H1 (cell line): ENCODE measurements around the gene TNS1. TPM values are rescaled to one million over a fixed set of nuclear protein-coding genes. Genes with fewer than 3 reads are reported as not detected.

Experiments used
- CTCF ChIA-PET: fragments of 300-600 bp; sonication (Branson Sonifier 250); formaldehyde crosslinking; loops from one replicate; lab custom pipeline; 2021; ENCODE audit not compliant: partially characterized antibody; lab: Charles Lee
- POLR2A ChIA-PET: fragments of 300-600 bp; sonication (Branson Sonifier 250); formaldehyde crosslinking; loops from one replicate; lab custom pipeline; 2021; ENCODE audit warnings: inconsistent platforms; ENCODE audit not compliant: partially characterized antibody; lab: Charles Lee
- DNase-seq, 2 experiments: peaks; one replicate each; pipeline versions ENCODE4 v3.0.0 to v3.0.0-alpha.2; 2010 to 2022; ENCODE audit warnings: low spot score in 2 of 2, low read depth in 1 of 2, mixed read lengths in 1 of 2
- FAIRE-seq: peaks from 2 replicates; lab custom pipeline; 2011; peaks lifted over from hg19 to GRCh38; lab: Jason Lieb, UNC
- H2AFZ ChIP-seq: 2 replicates; pipeline ENCODE4 v1.8.1; 2012; ENCODE audit warnings: low read length, inconsistent platforms
- H2AK5ac ChIP-seq: 2 replicates; pipeline ENCODE4 v1.6.1; 2013; ENCODE audit warnings: low read depth, low read length
- H2BK120ac ChIP-seq: replicated peaks from 2 replicates; pipeline ENCODE3; 2013; ENCODE audit warnings: low read depth, low read length, inconsistent platforms
- H2BK12ac ChIP-seq: 2 replicates; pipeline ENCODE4 v1.6.1; 2013; ENCODE audit warnings: low read depth, low read length
- H2BK15ac ChIP-seq: 2 replicates; pipeline ENCODE4 v1.6.1; 2013; ENCODE audit warnings: low read length
- H2BK20ac ChIP-seq: 2 replicates; pipeline ENCODE4 v1.6.1; 2013; ENCODE audit warnings: low read length
- H2BK5ac ChIP-seq: 2 replicates; pipeline ENCODE4 v1.6.1; 2013; ENCODE audit warnings: low read depth, low read length
- H3K14ac ChIP-seq: 2 replicates; pipeline ENCODE4 v1.6.1; 2013; ENCODE audit warnings: inconsistent platforms; ENCODE audit not compliant: insufficient read length
- H3K18ac ChIP-seq: 2 replicates; pipeline ENCODE4 v1.6.1; 2013; ENCODE audit warnings: low read length; ENCODE audit errors: extremely low read depth
- H3K23ac ChIP-seq: 2 replicates; pipeline ENCODE4 v1.6.1; 2013; ENCODE audit warnings: inconsistent platforms; ENCODE audit not compliant: insufficient read length
- H3K23me2 ChIP-seq: 2 replicates; pipeline ENCODE4 v1.6.1; 2013; ENCODE audit warnings: low read depth, low read length
- H3K27ac ChIP-seq: 2 replicates; pipeline ENCODE4 v1.6.1; 2011; ENCODE audit warnings: low read depth, low read length, inconsistent platforms
- H3K27me3 ChIP-seq, 4 experiments: replicated peaks in 1 of 4; 1 replicate in 1 of 4; 2 replicates in 3 of 4; pipeline versions ENCODE4 v1.6.1 to v1.8.1; 2011 to 2013; ENCODE audit warnings: low read length in 3 of 4, mild to moderate bottlenecking in 3 of 4, inconsistent platforms in 2 of 4, mixed read lengths in 2 of 4, moderate library complexity in 1 of 4; ENCODE audit not compliant: control insufficient read depth in 3 of 4, insufficient read depth in 3 of 4; ENCODE audit errors: extremely low read depth in 1 of 4
- H3K36me3 ChIP-seq, 4 experiments: 2 replicates each; pipeline versions ENCODE4 v1.6.1 to v1.8.1; 2011 to 2013; ENCODE audit warnings: mild to moderate bottlenecking in 4 of 4, low read length in 3 of 4, moderate library complexity in 2 of 4, control low read depth in 1 of 4, inconsistent platforms in 1 of 4; ENCODE audit not compliant: insufficient read depth in 4 of 4, control insufficient read depth in 2 of 4
- H3K4ac ChIP-seq: replicated peaks from 2 replicates; pipeline ENCODE3; 2013; ENCODE audit warnings: low read length, low read depth, mixed read lengths, inconsistent platforms; ENCODE audit not compliant: insufficient read length
- H3K4me1 ChIP-seq, 4 experiments: replicated peaks in 1 of 4; 1 replicate in 1 of 4; 2 replicates in 3 of 4; pipeline versions ENCODE4 v1.6.1 to v1.8.1; 2011 to 2013; ENCODE audit warnings: low read length in 3 of 4, inconsistent platforms in 2 of 4, mixed read lengths in 1 of 4; ENCODE audit not compliant: insufficient read depth in 4 of 4, control insufficient read depth in 3 of 4
- H3K4me2 ChIP-seq, 2 experiments: 2 replicates each; pipeline versions ENCODE4 v1.6.1 to v1.8.1; 2011 to 2013; ENCODE audit warnings: low read depth in 2 of 2, low read length in 2 of 2, control low read depth in 1 of 2, inconsistent platforms in 1 of 2, mild to moderate bottlenecking in 1 of 2; ENCODE audit not compliant: insufficient read depth in 1 of 2
- H3K4me3 ChIP-seq, 4 experiments: fragments of 200-600, 300-600 bp in 1 of 4; sonication (generic), shearing (Covaris generic), sonication (Bioruptor Twin) in 1 of 4; 2 replicates each; pipeline versions ENCODE4 v1.5.1 to v1.8.1; 2011 to 2016; ENCODE audit warnings: low read length in 4 of 4, low read depth in 3 of 4, control low read depth in 2 of 4, inconsistent platforms in 2 of 4, mild to moderate bottlenecking in 2 of 4, mixed read lengths in 1 of 4, moderate library complexity in 1 of 4; ENCODE audit not compliant: insufficient read depth in 2 of 4; ENCODE audit errors: extremely low read depth in 1 of 4
- H3K56ac ChIP-seq: replicated peaks from 2 replicates; pipeline ENCODE3; 2013; ENCODE audit warnings: low read depth, mild to moderate bottlenecking, mixed read lengths, low read length, inconsistent platforms; ENCODE audit not compliant: insufficient read length
- H3K79me1 ChIP-seq: 2 replicates; pipeline ENCODE4 v1.6.1; 2013; ENCODE audit warnings: low read depth, low read length, control low read depth
- H3K79me2 ChIP-seq, 2 experiments: 2 replicates each; pipeline versions ENCODE4 v1.6.1 to v1.8.1; 2012 to 2013; ENCODE audit warnings: low read length in 2 of 2, mild to moderate bottlenecking in 2 of 2, inconsistent platforms in 1 of 2; ENCODE audit not compliant: insufficient read depth in 2 of 2, control insufficient read depth in 1 of 2
- H3K9ac ChIP-seq, 4 experiments: replicated peaks in 1 of 4; 1 replicate in 1 of 4; 2 replicates in 3 of 4; pipeline versions ENCODE4 v1.6.1 to v1.8.1; 2011 to 2013; ENCODE audit warnings: low read depth in 3 of 4, low read length in 3 of 4, control low read depth in 2 of 4, mild to moderate bottlenecking in 2 of 4, moderate library complexity in 2 of 4, inconsistent platforms in 1 of 4; ENCODE audit errors: extremely low read depth in 1 of 4
- H3K9me3 ChIP-seq, 2 experiments: 2 replicates each; pipeline versions ENCODE4 v1.6.1 to v1.8.1; 2012 to 2013; ENCODE audit warnings: mild to moderate bottlenecking in 2 of 2, moderate library complexity in 2 of 2, control low read depth in 1 of 2, inconsistent platforms in 1 of 2, low read depth in 1 of 2, low read length in 1 of 2, mixed read lengths in 1 of 2; ENCODE audit not compliant: insufficient read depth in 2 of 2
- H4K20me1 ChIP-seq, 2 experiments: replicated peaks in 1 of 2; 2 replicates each; pipeline versions ENCODE3 to v1.8.1; 2011 to 2013; ENCODE audit warnings: inconsistent platforms in 2 of 2, low read length in 2 of 2, mild to moderate bottlenecking in 1 of 2; ENCODE audit not compliant: insufficient read depth in 2 of 2, control insufficient read depth in 1 of 2
- H4K5ac ChIP-seq: 2 replicates; pipeline ENCODE4 v1.6.1; 2013; ENCODE audit warnings: low read length, low read depth, mixed read lengths, inconsistent platforms; ENCODE audit not compliant: insufficient read length
- H4K8ac ChIP-seq: 2 replicates; pipeline ENCODE4 v1.8.0; 2013; ENCODE audit warnings: mild to moderate bottlenecking, moderate library complexity, low read length, inconsistent platforms; ENCODE audit not compliant: insufficient read depth; ENCODE audit errors: extremely low read depth
- H4K91ac ChIP-seq: replicated peaks from 2 replicates; pipeline ENCODE3; 2013; ENCODE audit warnings: low read length, mixed read lengths, inconsistent platforms; ENCODE audit not compliant: insufficient read length
- BRCA1 ChIP-seq: IDR thresholded peaks from 2 replicates; pipeline ENCODE4 v1.6.1; 2012; ENCODE audit warnings: low read depth, low read length, improper control_type of control experiment
- CTBP2 ChIP-seq: IDR thresholded peaks from 2 replicates; pipeline ENCODE4 v1.7.0; 2011; ENCODE audit warnings: borderline replicate concordance, mild to moderate bottlenecking, moderate library complexity, mixed read lengths, low read length; ENCODE audit not compliant: insufficient read depth, insufficient read length
- GTF2F1 ChIP-seq: IDR thresholded peaks from 2 replicates; pipeline ENCODE4 v1.6.1; 2012; ENCODE audit warnings: low read depth, low read length, improper control_type of control experiment, borderline replicate concordance
- KDM5A ChIP-seq: fragments of 200-600 bp; IDR thresholded peaks from 2 replicates; pipeline ENCODE4 v1.7.1; 2012; ENCODE audit warnings: mild to moderate bottlenecking, low read length, inconsistent platforms, mixed read lengths
- PHF8 ChIP-seq: fragments of 200-600 bp; sonication (generic); conservative IDR thresholded peaks from 2 replicates; pipeline ENCODE4 v1.7.1; 2012; ENCODE audit warnings: low read depth, mild to moderate bottlenecking, inconsistent platforms, low read length, moderate library complexity
- SAP30 ChIP-seq: fragments of 300-600 bp; sonication (generic); IDR thresholded peaks from 2 replicates; pipeline ENCODE4 v1.7.1; 2012; ENCODE audit warnings: low read length, moderate library complexity, mild to moderate bottlenecking, inconsistent platforms; ENCODE audit not compliant: insufficient read depth, insufficient replicate concordance
- SIRT6 ChIP-seq: IDR thresholded peaks from one replicate; pipeline ENCODE4 v1.7.1; 2012; ENCODE audit warnings: low read length, inconsistent platforms
- SP4 ChIP-seq: IDR thresholded peaks from 2 replicates; pipeline ENCODE4 v1.6.1; 2012; ENCODE audit warnings: low read length, inconsistent platforms
- WGBS, 2 experiments: shearing (Covaris generic) in 1 of 2; methylation state at CpG; one replicate each; pipeline versions ENCODE4 v1.1.6 to v1.1.7; 2013 to 2015; ENCODE audit warnings: low lambda C conversion rate in 2 of 2, mixed read lengths in 2 of 2, inconsistent platforms in 1 of 2, low coverage in 1 of 2, missing lambda C conversion rate in 1 of 2; ENCODE audit not compliant: insufficient replicate concordance in 2 of 2, insufficient coverage in 1 of 2, insufficient read length in 1 of 2; ENCODE audit errors: extremely low coverage in 1 of 2, missing lambda C conversion rate in 1 of 2; 5-methylcytosine and 5-hydroxymethylcytosine counted together
- polyA plus RNA-seq, 7 experiments: library from polyadenylated mRNA; depleted of rRNA in 3 of 7; stranded (reverse) in 5 of 7; unstranded in 2 of 7; fragments of >200 nt in 5 of 7; fragments of 200-250 nt in 2 of 7; gene quantifications; 1 replicate in 5 of 7; 2 replicates in 1 of 7; 4 replicates in 1 of 7; pipeline versions ENCODE4 v1.2.1 to v1.2.3, GENCODE V29; 2011 to 2013; ENCODE audit warnings: missing spikeins in 2 of 7, mixed read lengths in 2 of 7
- total RNA-seq: library from RNA; stranded (reverse); fragmentation: NEBNext Ultra II Directional; extraction: Animal tissue kit (Norgen Biotek cat#: 25700); gene quantifications from 2 replicates; pipeline ENCODE4 v1.2.1, GENCODE V29; 2021
- TF ChIP-seq, protein P1 (sequence below): IDR thresholded peaks from 2 replicates; pipeline ENCODE4 v1.6.1; 2011; ENCODE audit warnings: low read length, improper control_type of control experiment
- TF ChIP-seq, protein P2 (sequence below): IDR thresholded peaks from 2 replicates; pipeline ENCODE4 v1.6.1; 2011; ENCODE audit warnings: low read depth, mild to moderate bottlenecking, low read length; ENCODE audit not compliant: insufficient read depth
- TF ChIP-seq, protein P3 (sequence below): IDR thresholded peaks from 2 replicates; pipeline ENCODE4 v1.6.1; 2012; ENCODE audit warnings: low read length, inconsistent platforms

TNS1 gene
- total and polyA plus RNA-seq, 2 of the 8 experiments (the other 6 are each of a cell fraction or from before 2014, with no cell fraction given), result 1.5 to 5.1 TPM

DNA sequence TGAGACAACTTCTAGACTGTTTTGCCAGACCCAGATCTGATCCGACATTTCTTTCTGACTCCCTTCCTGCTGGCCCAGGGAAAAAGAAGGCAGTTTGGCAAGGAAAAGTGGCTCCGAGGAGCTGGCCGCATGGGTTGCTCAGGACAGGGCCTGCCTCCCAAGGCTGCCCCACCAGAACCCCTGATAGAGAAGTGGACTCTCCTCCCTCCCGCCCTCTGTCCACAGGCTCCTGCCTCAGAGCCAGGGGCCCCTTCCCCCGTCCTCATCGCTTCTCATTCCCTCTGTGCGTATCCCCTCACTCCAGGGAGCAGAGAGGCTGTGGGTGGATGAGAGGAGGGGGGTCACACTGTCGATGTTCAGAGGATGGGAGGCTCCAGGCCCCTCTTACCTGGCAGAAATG, 110.2 kb downstream of the TNS1 start:
- Histone ChIP-seq H3K79me1 (no peaks in the 10 kb centered on the region), H2BK12ac (no peak overlapping the region), H3K27me3 (no peaks in the 10 kb centered on the region; a peak in 1 of 7 replicates), H3K36me3 (no peaks in the 10 kb centered on the region), H3K4me3 (no peak overlapping the region), H2BK120ac (no peak overlapping the region), H3K9me3 (no peaks in the 10 kb centered on the region), H4K5ac (no peak overlapping the region), H4K91ac (no peak overlapping the region), H4K20me1 (no peaks in the 10 kb centered on the region), H3K14ac (no peak overlapping the region), H3K56ac (no peak overlapping the region), H2BK15ac (no peak overlapping the region), H3K4me2 (no peak overlapping the region), H2AFZ (no peak overlapping the region), H3K4me1 (no peaks in the 10 kb centered on the region), H2AK5ac (no peak overlapping the region), H3K9ac (no peak overlapping the region), H2BK20ac (no peak overlapping the region), H3K27ac (no peak overlapping the region), H3K79me2 (no peaks in the 10 kb centered on the region), H3K4ac (no peak overlapping the region), H3K23me2 (no peaks in the 10 kb centered on the region), H4K8ac (no peak overlapping the region), H3K23ac (no peak overlapping the region), H3K18ac (no peak overlapping the region), H2BK5ac (no peak overlapping the region)
- FAIRE-seq (no peak), DNase-seq (no peak)
- WGBS, 2 experiments, result 86% methylated on average over 8 of the region's 8 CpGs; no CpG with 5 or more reads in 1 of the 2 experiments
- ChIA-PET CTCF (interaction anchor here (0.7 to 14.9 kb wide), 8 partner anchors 11 to 170 kb away, joined by 3 to 207 read pairs (median 4); no protein-coding TSS in a partner anchor), POLR2A (no interaction called here)
- TF ChIP-seq, protein P1, sequence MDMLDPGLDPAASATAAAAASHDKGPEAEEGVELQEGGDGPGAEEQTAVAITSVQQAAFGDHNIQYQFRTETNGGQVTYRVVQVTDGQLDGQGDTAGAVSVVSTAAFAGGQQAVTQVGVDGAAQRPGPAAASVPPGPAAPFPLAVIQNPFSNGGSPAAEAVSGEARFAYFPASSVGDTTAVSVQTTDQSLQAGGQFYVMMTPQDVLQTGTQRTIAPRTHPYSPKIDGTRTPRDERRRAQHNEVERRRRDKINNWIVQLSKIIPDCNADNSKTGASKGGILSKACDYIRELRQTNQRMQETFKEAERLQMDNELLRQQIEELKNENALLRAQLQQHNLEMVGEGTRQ, result no peak
- TF ChIP-seq SIRT6, result no peak
- TF ChIP-seq, protein P2, sequence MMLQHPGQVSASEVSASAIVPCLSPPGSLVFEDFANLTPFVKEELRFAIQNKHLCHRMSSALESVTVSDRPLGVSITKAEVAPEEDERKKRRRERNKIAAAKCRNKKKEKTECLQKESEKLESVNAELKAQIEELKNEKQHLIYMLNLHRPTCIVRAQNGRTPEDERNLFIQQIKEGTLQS, result no peak
- no peak for TF ChIP-seq SP4
- no peak for TF ChIP-seq SAP30
- TF ChIP-seq CTBP2, result no peak
- TF ChIP-seq BRCA1, result no peak
- TF ChIP-seq KDM5A, result no peak
- TF ChIP-seq PHF8, result no peak
- TF ChIP-seq GTF2F1, result no peak
- TF ChIP-seq, protein P3, sequence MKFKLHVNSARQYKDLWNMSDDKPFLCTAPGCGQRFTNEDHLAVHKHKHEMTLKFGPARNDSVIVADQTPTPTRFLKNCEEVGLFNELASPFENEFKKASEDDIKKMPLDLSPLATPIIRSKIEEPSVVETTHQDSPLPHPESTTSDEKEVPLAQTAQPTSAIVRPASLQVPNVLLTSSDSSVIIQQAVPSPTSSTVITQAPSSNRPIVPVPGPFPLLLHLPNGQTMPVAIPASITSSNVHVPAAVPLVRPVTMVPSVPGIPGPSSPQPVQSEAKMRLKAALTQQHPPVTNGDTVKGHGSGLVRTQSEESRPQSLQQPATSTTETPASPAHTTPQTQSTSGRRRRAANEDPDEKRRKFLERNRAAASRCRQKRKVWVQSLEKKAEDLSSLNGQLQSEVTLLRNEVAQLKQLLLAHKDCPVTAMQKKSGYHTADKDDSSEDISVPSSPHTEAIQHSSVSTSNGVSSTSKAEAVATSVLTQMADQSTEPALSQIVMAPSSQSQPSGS, result no peak
